ENCODE results near the gene DTX4.

Gene DTX4

GRCh38 chr11:59204746-59205145 is 32.8 kb downstream of the DTX4 start:
- DNase-seq (ENCODE audit: low read depth): no peak
- TF ChIP-seq CTCF (IDR thresholded peaks at IDR 0.05; ENCODE audit: control insufficient read depth, insufficient read depth, low read depth, low read length, missing control alignments): no peak

GRCh38 chr11:59205648-59206047 is 33.7 kb downstream of the DTX4 start:
- H3K4me3 ChIP-seq (ENCODE audit: control insufficient read depth, low read depth, low read length): no peak overlapping the region
- no peak for DNase-seq (ENCODE audit: low read depth)
- no peak for TF ChIP-seq CTCF (IDR thresholded peaks at IDR 0.05; ENCODE audit: control insufficient read depth, insufficient read depth, low read depth, low read length, missing control alignments)

More at GRCh38 chr11:59204746-59205145, 32.8 kb downstream of the DTX4 start:
- no peak overlapping the region for H3K4me3 ChIP-seq (ENCODE audit: control insufficient read depth, low read depth, low read length)

GRCh38 chr11:59206635-59207034 is 34.7 kb downstream of the DTX4 start:
- H3K4me3 ChIP-seq (ENCODE audit: control insufficient read depth, low read depth, low read length): no peak overlapping the region
- no peak for DNase-seq (ENCODE audit: low read depth)
- TF ChIP-seq CTCF (IDR thresholded peaks at IDR 0.05; ENCODE audit: control insufficient read depth, insufficient read depth, low read depth, low read length, missing control alignments): peak; percentile 67

- peak; percentile 77 for TF ChIP-seq CTCF (IDR thresholded peaks at IDR 0.05; ENCODE audit: control insufficient read depth, insufficient read depth, low read depth, low read length, missing control alignments)
These were observed 36.1 kb downstream of the DTX4 start for GRCh38 chr11:59207988-59208451.

GRCh38 chr11:59208956-59209355 is 37.0 kb downstream of the DTX4 start:
- DNase-seq (ENCODE audit: low read depth): no peak
- no peak for TF ChIP-seq CTCF (IDR thresholded peaks at IDR 0.05; ENCODE audit: control insufficient read depth, insufficient read depth, low read depth, low read length, missing control alignments)
- no peak overlapping the region for H3K4me3 ChIP-seq (ENCODE audit: control insufficient read depth, low read depth, low read length)

More at GRCh38 chr11:59207988-59208451, 36.1 kb downstream of the DTX4 start:
- no peak overlapping the region for H3K4me3 ChIP-seq (ENCODE audit: control insufficient read depth, low read depth, low read length)
- peak; percentile 39 for DNase-seq (ENCODE audit: low read depth)

GRCh38 chr11:59212222-59212621 is 40.3 kb downstream of the DTX4 start:
- no peak for TF ChIP-seq CTCF (IDR thresholded peaks at IDR 0.05; ENCODE audit: control insufficient read depth, insufficient read depth, low read depth, low read length, missing control alignments)
- DNase-seq (ENCODE audit: low read depth): no peak
- no peak overlapping the region for H3K4me3 ChIP-seq (ENCODE audit: control insufficient read depth, low read depth, low read length)
